K562 (cell line): ENCODE results near the gene PPP1CC. TPM values are rescaled to one million over a fixed set of nuclear protein-coding genes. Genes with fewer than 3 reads are reported as not detected.

Experiments used
- BCLAF1 ChIP-seq, 2 experiments: fragments of 450-650 bp in 1 of 2; IDR thresholded peaks; 2 replicates each; pipeline ENCODE4 v1.6.1; 2011 to 2017; ENCODE audit warnings: low read depth in 2 of 2, antibody characterized with exemption in 1 of 2, borderline replicate concordance in 1 of 2, low read length in 1 of 2, mild to moderate bottlenecking in 1 of 2, mixed read lengths in 1 of 2; ENCODE audit not compliant: control insufficient read depth in 1 of 2
- BRD4 ChIP-seq: fragments of 200-600 bp; sonication (generic); IDR thresholded peaks from 2 replicates; pipeline ENCODE4 v1.6.1; 2017; ENCODE audit warnings: inconsistent platforms
- CREB1 ChIP-seq, 2 experiments: sonication (generic) in 1 of 2; formaldehyde crosslinking in 1 of 2; IDR thresholded peaks; 2 replicates each; pipeline versions ENCODE4 v1.6.1 to v1.8.0; 2012 to 2022; ENCODE audit warnings: inconsistent platforms in 1 of 2, mild to moderate bottlenecking in 1 of 2, missing genetic modification reagents in 1 of 2, moderate library complexity in 1 of 2
- CSDE1 ChIP-seq, 2 experiments: fragments of 450-650 bp; IDR thresholded peaks; 2 replicates each; pipeline ENCODE4 v1.6.1; 2016; ENCODE audit warnings: mild to moderate bottlenecking in 1 of 2
- DEAF1 ChIP-seq: fragments of 450-650 bp; formaldehyde crosslinking; IDR thresholded peaks from 2 replicates; pipeline ENCODE4 v1.4.0; 2020; ENCODE audit warnings: mild to moderate bottlenecking, moderate library complexity
- E4F1 ChIP-seq: fragments of 250-450 bp; sonication (Bioruptor Pico); IDR thresholded peaks from 2 replicates; pipeline ENCODE4 v1.5.0; 2021; ENCODE audit warnings: mild to moderate bottlenecking, borderline replicate concordance
- JUND ChIP-seq, 2 experiments: IDR thresholded peaks; 2 replicates in 1 of 2; 3 replicates in 1 of 2; pipeline ENCODE4 v1.6.1; 2011; ENCODE audit warnings: borderline replicate concordance in 2 of 2, low read depth in 2 of 2, low read length in 2 of 2, improper control_type of control experiment in 1 of 2, missing biosample characterization in 1 of 2, missing genetic modification characterization in 1 of 2, missing genetic modification reagents in 1 of 2
- KLF1 ChIP-seq: fragments of 450-650 bp; IDR thresholded peaks from 2 replicates; pipeline ENCODE4 v1.6.1; 2016; ENCODE audit warnings: missing genetic modification characterization, missing compliant biosample characterization
- NFIC ChIP-seq: fragments of 450-650 bp; IDR thresholded peaks from 2 replicates; pipeline ENCODE4 v1.6.1; 2017; ENCODE audit warnings: mild to moderate bottlenecking, inconsistent platforms
- POLR2H ChIP-seq: IDR thresholded peaks from 2 replicates; pipeline ENCODE4 v1.6.1; 2016; ENCODE audit warnings: missing genetic modification characterization, low read depth, mild to moderate bottlenecking, control low read depth, missing compliant biosample characterization, moderate library complexity
- SMARCA4 ChIP-seq: fragments of 450-650 bp; IDR thresholded peaks from 2 replicates; pipeline ENCODE4 v1.6.1; 2016
- TCF3 ChIP-seq: sonication (generic); formaldehyde crosslinking; IDR thresholded peaks from 2 replicates; pipeline ENCODE4 v1.4.0; 2020; ENCODE audit warnings: mild to moderate bottlenecking, missing genetic modification reagents
- XRCC5 ChIP-seq: fragments of 200-400 bp; formaldehyde crosslinking; IDR thresholded peaks from 2 replicates; pipeline ENCODE4 v1.6.1; 2017; ENCODE audit warnings: low read depth, mild to moderate bottlenecking, low read length
- ZNF232 ChIP-seq: sonication (generic); formaldehyde crosslinking; IDR thresholded peaks from 2 replicates; pipeline ENCODE4 v1.8.0; 2022; ENCODE audit warnings: mild to moderate bottlenecking, missing genetic modification reagents
- polyA plus RNA-seq, 8 experiments: library from polyadenylated mRNA; depleted of rRNA in 4 of 8; stranded (reverse) in 5 of 8; unstranded in 3 of 8; fragments of >200 nt; fragmentation: Nextera tagmentation in 2 of 8; fragmentation: Illumina TruSeq in 1 of 8; extraction: Ambion mirVana in 2 of 8; extraction: Trizol in 1 of 8; gene quantifications; 2 replicates each; pipeline versions ENCODE4 v1.2.1 to v1.2.3, GENCODE V29; 2011 to 2014; ENCODE audit warnings: inconsistent platforms in 1 of 8, missing spikeins in 1 of 8
- total RNA-seq, 7 experiments: library from RNA; depleted of rRNA in 6 of 7; stranded (reverse); fragments of >200 nt in 6 of 7; fragmentation: Illumina TruSeq in 2 of 7; extraction: Trizol in 2 of 7; gene quantifications; 2 replicates each; pipeline versions ENCODE4 v1.2.1 to v1.2.3, GENCODE V29; 2011 to 2021; ENCODE audit warnings: low replicate concordance in 1 of 7
- TF ChIP-seq, protein P1 (sequence below), 2 experiments: fragments of 200-800 bp in 1 of 2; sonication (Bioruptor generic) in 1 of 2; sonication (generic) in 1 of 2; formaldehyde crosslinking in 1 of 2; IDR thresholded peaks in 1 of 2; conservative IDR thresholded peaks in 1 of 2; 2 replicates each; pipeline versions ENCODE4 v1.5.0 to v1.6.1; 2016 to 2020; ENCODE audit warnings: missing compliant biosample characterization in 1 of 2, missing genetic modification characterization in 1 of 2, missing genetic modification reagents in 1 of 2
- TF ChIP-seq, protein P2 (sequence below): fragments of 250-450 bp; sonication (Bioruptor Pico); IDR thresholded peaks from 2 replicates; pipeline ENCODE4 v1.5.0; 2020; ENCODE audit warnings: mild to moderate bottlenecking, borderline replicate concordance

Gene PPP1CC
- total and polyA plus RNA-seq, 9 of the 15 experiments (the other 6 are each of a cell fraction or from before 2014, with no cell fraction given): 67.4 to 286 (median 195) TPM

- TF ChIP-seq BCLAF1 (IDR thresholded peaks at IDR 0.05; ENCODE audit: borderline replicate concordance in 1 of 2, control insufficient read depth in 1 of 2, low read depth in 2 of 2, low read length in 1 of 2) (no peak), BRD4 (no peak), ZNF232 (CRISPR knock-in tag) (no peak), NFIC (peak; percentile 88), SMARCA4 (no peak), JUND (IDR thresholded peaks at IDR 0.05; ENCODE audit: borderline replicate concordance, low read depth, low read length) (no peak), JUND (tag; IDR thresholded peaks at IDR 0.05; ENCODE audit: borderline replicate concordance, low read depth, low read length) (no peak), DEAF1 (CRISPR knock-in tag) (no peak), CREB1 (IDR thresholded peaks at IDR 0.05) (no peak), CREB1 (CRISPR knock-in tag; IDR thresholded peaks at IDR 0.05) (no peak), CSDE1 (IDR thresholded peaks at IDR 0.05) (no peak), E4F1 (no peak), XRCC5 (no peak), TCF3 (no peak), POLR2H (tag) (no peak), KLF1 (tag) (no peak)
- TF ChIP-seq, protein P1, sequence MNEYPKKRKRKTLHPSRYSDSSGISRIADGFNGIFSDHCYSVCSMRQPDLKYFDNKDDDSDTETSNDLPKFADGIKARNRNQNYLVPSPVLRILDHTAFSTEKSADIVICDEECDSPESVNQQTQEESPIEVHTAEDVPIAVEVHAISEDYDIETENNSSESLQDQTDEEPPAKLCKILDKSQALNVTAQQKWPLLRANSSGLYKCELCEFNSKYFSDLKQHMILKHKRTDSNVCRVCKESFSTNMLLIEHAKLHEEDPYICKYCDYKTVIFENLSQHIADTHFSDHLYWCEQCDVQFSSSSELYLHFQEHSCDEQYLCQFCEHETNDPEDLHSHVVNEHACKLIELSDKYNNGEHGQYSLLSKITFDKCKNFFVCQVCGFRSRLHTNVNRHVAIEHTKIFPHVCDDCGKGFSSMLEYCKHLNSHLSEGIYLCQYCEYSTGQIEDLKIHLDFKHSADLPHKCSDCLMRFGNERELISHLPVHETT (CRISPR knock-in tag; conservative IDR thresholded peaks at IDR 0.05 in 1 of 2, IDR thresholded peaks at IDR 0.05 in 1 of 2): no peak
- TF ChIP-seq, protein P2, sequence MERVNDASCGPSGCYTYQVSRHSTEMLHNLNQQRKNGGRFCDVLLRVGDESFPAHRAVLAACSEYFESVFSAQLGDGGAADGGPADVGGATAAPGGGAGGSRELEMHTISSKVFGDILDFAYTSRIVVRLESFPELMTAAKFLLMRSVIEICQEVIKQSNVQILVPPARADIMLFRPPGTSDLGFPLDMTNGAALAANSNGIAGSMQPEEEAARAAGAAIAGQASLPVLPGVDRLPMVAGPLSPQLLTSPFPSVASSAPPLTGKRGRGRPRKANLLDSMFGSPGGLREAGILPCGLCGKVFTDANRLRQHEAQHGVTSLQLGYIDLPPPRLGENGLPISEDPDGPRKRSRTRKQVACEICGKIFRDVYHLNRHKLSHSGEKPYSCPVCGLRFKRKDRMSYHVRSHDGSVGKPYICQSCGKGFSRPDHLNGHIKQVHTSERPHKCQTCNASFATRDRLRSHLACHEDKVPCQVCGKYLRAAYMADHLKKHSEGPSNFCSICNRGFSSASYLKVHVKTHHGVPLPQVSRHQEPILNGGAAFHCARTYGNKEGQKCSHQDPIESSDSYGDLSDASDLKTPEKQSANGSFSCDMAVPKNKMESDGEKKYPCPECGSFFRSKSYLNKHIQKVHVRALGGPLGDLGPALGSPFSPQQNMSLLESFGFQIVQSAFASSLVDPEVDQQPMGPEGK (CRISPR knock-in tag): no peak
These were observed 42.5 kb upstream of the PPP1CC start (continued) for GRCh38 chr12:110785240-110785639.
